Measurements from ENCODE around the gene UBR1. TPM values are rescaled to one million over a fixed set of nuclear protein-coding genes. Genes with fewer than 3 reads are reported as not detected.

The UBR1 gene
- polyA plus RNA-seq, 1 donor (not counting 4 experiments of a cell fraction or from before 2014, with no cell fraction given): 17.4 TPM

- Histone ChIP-seq H3K4me3 (ENCODE audit: control insufficient read depth in 2 of 3, extremely low read depth in 1 of 3, insufficient read depth in 2 of 3, low read depth in 1 of 3, low read length in 3 of 3) (no peak overlapping the region), H3K27ac (ENCODE audit: control insufficient read depth, insufficient read depth, low read length) (no peak overlapping the region), H2AFZ (ENCODE audit: control insufficient read depth, low read length) (no peak overlapping the region), H3K9me1 (ENCODE audit: control insufficient read depth, extremely low read depth, insufficient read depth, low read length) (no peaks in the 10 kb centered on the region), H3K27me3 (ENCODE audit: control insufficient read depth, extremely low read depth, insufficient read depth, low read length) (no peaks in the 10 kb centered on the region), H3K9me3 (ENCODE audit: control insufficient read depth, low read depth, low read length) (no peaks in the 10 kb centered on the region), H3K36me3 (ENCODE audit: control insufficient read depth in 2 of 2, extremely low read depth in 1 of 2, insufficient read depth in 2 of 2, low read length in 2 of 2) (peaks cover 2 to 6% of the 10 kb centered on the region in 2 experiments), H3K9ac (ENCODE audit: control insufficient read depth, extremely low read depth, insufficient read depth, low read length) (no peak overlapping the region), H3K4me2 (ENCODE audit: control insufficient read depth, extremely low read depth, insufficient read depth, low read depth, low read length) (no peak overlapping the region), H4K20me1 (ENCODE audit: control insufficient read depth, extremely low read depth, insufficient read depth, low read length) (no peaks in the 10 kb centered on the region), H3K79me2 (ENCODE audit: control insufficient read depth, insufficient read depth, low read length) (peaks cover 75% of the 10 kb centered on the region), H3K4me1 (ENCODE audit: control insufficient read depth, extremely low read depth, insufficient read depth, low read length) (peaks cover 7% of the 10 kb centered on the region)
- no peak for DNase-seq (ENCODE audit: low read depth, low spot score)
- no peak for TF ChIP-seq EZH2 (IDR thresholded peaks at IDR 0.05; ENCODE audit: low read length)
- no peak for TF ChIP-seq CTCF (optimal IDR thresholded peaks at IDR 0.05 in 1 of 3, IDR thresholded peaks at IDR 0.05 in 1 of 3, conservative IDR thresholded peaks at IDR 0.05 in 1 of 3; ENCODE audit: extremely low read depth in 1 of 3, insufficient read depth in 2 of 3, low read length in 3 of 3)
- dilution Hi-C loops (cut with MboI; ENCODE audit: extremely low pct_ligation_motif_present, low sequenced_read_pairs): no loop called here
- no peak for FAIRE-seq
Measured at GRCh38 chr15:43094416-43095030, 11.3 kb downstream of the UBR1 start.

- Histone ChIP-seq H3K36me3 (ENCODE audit: control insufficient read depth in 2 of 2, extremely low read depth in 1 of 2, insufficient read depth in 2 of 2, low read length in 2 of 2) (peaks cover 2 to 6% of the 10 kb centered on the region in 2 experiments), H4K20me1 (ENCODE audit: control insufficient read depth, extremely low read depth, insufficient read depth, low read length) (no peaks in the 10 kb centered on the region), H2AFZ (ENCODE audit: control insufficient read depth, low read length) (no peak overlapping the region), H3K9me1 (ENCODE audit: control insufficient read depth, extremely low read depth, insufficient read depth, low read length) (no peaks in the 10 kb centered on the region), H3K27ac (ENCODE audit: control insufficient read depth, insufficient read depth, low read length) (no peak overlapping the region), H3K4me3 (ENCODE audit: control insufficient read depth in 2 of 3, extremely low read depth in 1 of 3, insufficient read depth in 2 of 3, low read depth in 1 of 3, low read length in 3 of 3) (no peak overlapping the region), H3K4me1 (ENCODE audit: control insufficient read depth, extremely low read depth, insufficient read depth, low read length) (peaks cover 7% of the 10 kb centered on the region), H3K79me2 (ENCODE audit: control insufficient read depth, insufficient read depth, low read length) (peaks cover 73% of the 10 kb centered on the region), H3K27me3 (ENCODE audit: control insufficient read depth, extremely low read depth, insufficient read depth, low read length) (no peaks in the 10 kb centered on the region), H3K9ac (ENCODE audit: control insufficient read depth, extremely low read depth, insufficient read depth, low read length) (no peak overlapping the region), H3K9me3 (ENCODE audit: control insufficient read depth, low read depth, low read length) (no peaks in the 10 kb centered on the region), H3K4me2 (ENCODE audit: control insufficient read depth, extremely low read depth, insufficient read depth, low read depth, low read length) (no peak overlapping the region)
- dilution Hi-C loops (cut with MboI; ENCODE audit: extremely low pct_ligation_motif_present, low sequenced_read_pairs): no loop called here
- DNase-seq (ENCODE audit: low read depth, low spot score) (no peak), FAIRE-seq (no peak)
- no peak for TF ChIP-seq CTCF (optimal IDR thresholded peaks at IDR 0.05 in 1 of 3, IDR thresholded peaks at IDR 0.05 in 1 of 3, conservative IDR thresholded peaks at IDR 0.05 in 1 of 3; ENCODE audit: extremely low read depth in 1 of 3, insufficient read depth in 2 of 3, low read length in 3 of 3)
Measured at GRCh38 chr15:43093026-43093425, 12.8 kb downstream of the UBR1 start.

Data from keratinocyte (primary cell).